Colonic mucosa (tissue), 4 donors: Measurements from ENCODE around the gene ZNF184. TPM values are rescaled to one million over a fixed set of nuclear protein-coding genes. Genes with fewer than 3 reads are reported as not detected.

ENCODE experiments used
- DNase-seq: peaks from one replicate; pipeline ENCODE4 v3.0.0-alpha.2; 2020
- H3K27ac ChIP-seq: fragments of 200-600 bp; one replicate; pipeline ENCODE4 v1.8.0; 2021
- H3K27me3 ChIP-seq: fragments of 200-600 bp; one replicate; pipeline ENCODE4 v1.8.0; 2021
- H3K36me3 ChIP-seq: fragments of 200-600 bp; one replicate; pipeline ENCODE4 v1.8.0; 2021
- H3K4me1 ChIP-seq: fragments of 200-600 bp; one replicate; pipeline ENCODE4 v1.8.0; 2021; ENCODE audit warnings: mild to moderate bottlenecking
- H3K4me3 ChIP-seq: fragments of 200-600 bp; one replicate; pipeline ENCODE4 v1.8.0; 2021
- H3K9ac ChIP-seq, 2 donors: one replicate each; pipeline ENCODE4 v1.7.0; 2013; ENCODE audit warnings: control low read depth in 2 of 2, low read depth in 2 of 2, low read length in 2 of 2
- H3K9me3 ChIP-seq: fragments of 200-600 bp; one replicate; pipeline ENCODE4 v1.8.0; 2021
- CTCF ChIP-seq: fragments of 200-600 bp; IDR thresholded peaks from one replicate; pipeline ENCODE4 v1.8.0; 2022; ENCODE audit warnings: antibody characterized with exemption, mild to moderate bottlenecking
- intact Hi-C: fragments of 100-400 bp; cut with DNase I; formaldehyde crosslinking; loops from one replicate; pipeline ENCODE4 v1.14.1; 2022
- total RNA-seq, 2 donors: library from RNA; stranded (reverse); fragmentation: NEBNext Ultra II Directional in 1 of 2; extraction: Animal tissue kit (Norgen Biotek cat#: 25700) in 1 of 2; gene quantifications; one replicate each; pipeline ENCODE4 v1.2.1, GENCODE V29; 2021
- donor health status: healthy.
- donor health status: DM: no; HTN: no; CAD: no.
- donor health status: DM: no; HTN: no; CAD: no.

ZNF184 gene
- total RNA-seq, 2 donors from 2014 or later: 6.3 to 8.6 TPM

GRCh38 chr6:27451660-27452390 lies 21.1 kb downstream of the ZNF184 start:
- DNase-seq: no peak
- Histone ChIP-seq H3K4me3 (no peak overlapping the region), H3K4me1 (no peaks in the 10 kb centered on the region), H3K9ac (no peak overlapping the region), H3K36me3 (peaks cover 41% of the 10 kb centered on the region), H3K27me3 (no peaks in the 10 kb centered on the region), H3K27ac (no peak overlapping the region), H3K9me3 (peaks cover 33% of the 10 kb centered on the region)
- no peak for TF ChIP-seq CTCF
- intact Hi-C loops: no loop called here

DNA sequence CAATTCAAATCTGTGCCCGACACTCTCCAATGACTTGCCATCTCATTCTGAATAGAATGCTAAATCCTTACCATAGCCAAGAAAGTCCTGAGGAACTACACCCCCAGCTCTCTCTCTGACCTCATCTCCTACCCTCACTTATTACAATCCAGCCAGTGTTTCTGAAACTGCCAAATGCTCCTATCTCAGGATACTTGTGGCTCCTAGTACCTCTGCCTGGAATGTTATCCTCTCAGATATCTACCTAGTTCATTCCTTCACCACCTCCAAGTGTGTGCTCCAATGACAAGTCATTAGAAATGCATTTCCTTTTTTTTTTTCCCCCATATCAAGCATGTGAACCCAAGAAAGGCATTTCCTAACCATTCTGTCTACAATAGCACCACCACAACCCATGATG lies 24.4 kb downstream of the ZNF184 start:
- H3K27me3 ChIP-seq: no peaks in the 10 kb centered on the region
- peaks cover 13% of the 10 kb centered on the region for H3K36me3 ChIP-seq
- TF ChIP-seq CTCF: no peak
- DNase-seq: no peak
- no peak overlapping the region for H3K4me3 ChIP-seq
- H3K9ac ChIP-seq: no peak overlapping the region
- no peak overlapping the region for H3K27ac ChIP-seq
- intact Hi-C loops: no loop called here
- H3K4me1 ChIP-seq: no peaks in the 10 kb centered on the region
- peaks cover 33% of the 10 kb centered on the region for H3K9me3 ChIP-seq

- Histone ChIP-seq H3K9me3 (peaks cover 4% of the 10 kb centered on the region), H3K36me3 (no peaks in the 10 kb centered on the region), H3K4me3 (no peak overlapping the region), H3K27ac (no peak overlapping the region), H3K27me3 (no peaks in the 10 kb centered on the region), H3K4me1 (no peaks in the 10 kb centered on the region), H3K9ac (no peak overlapping the region)
- no peak for DNase-seq
- TF ChIP-seq CTCF: no peak
- intact Hi-C loops: no loop called here
These were observed 30.0 kb downstream of the ZNF184 start for GRCh38 chr6:27442932-27443331.

- Histone ChIP-seq H3K36me3 (no peaks in the 10 kb centered on the region), H3K27me3 (no peaks in the 10 kb centered on the region), H3K4me1 (no peaks in the 10 kb centered on the region), H3K27ac (no peak overlapping the region), H3K9ac (no peak overlapping the region), H3K4me3 (no peak overlapping the region), H3K9me3 (no peaks in the 10 kb centered on the region)
- no peak for TF ChIP-seq CTCF
- intact Hi-C loops: no loop called here
- no peak for DNase-seq
These were observed 31.9 kb downstream of the ZNF184 start for GRCh38 chr6:27441001-27441400.

DNA sequence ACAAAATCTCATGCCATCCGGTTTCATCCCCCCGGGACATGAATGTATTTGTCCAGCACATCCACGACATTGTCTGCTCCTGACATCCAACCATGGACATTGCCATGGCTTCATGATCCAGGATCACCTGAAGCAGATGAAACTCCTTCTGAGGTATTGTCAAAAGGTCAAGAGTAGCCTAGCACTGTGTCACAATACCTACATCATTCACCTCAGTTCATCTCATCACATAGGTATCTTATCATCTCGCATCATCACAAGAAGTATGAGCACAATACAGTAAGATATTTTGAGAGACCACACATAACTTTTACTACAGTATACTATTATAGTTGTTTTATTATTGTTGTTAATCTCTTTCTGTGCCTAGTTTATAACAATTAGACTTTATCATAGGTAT lies 33.5 kb downstream of the ZNF184 start:
- DNase-seq: no peak
- TF ChIP-seq CTCF: no peak
- Histone ChIP-seq H3K4me1 (no peaks in the 10 kb centered on the region), H3K27ac (no peak overlapping the region), H3K27me3 (no peaks in the 10 kb centered on the region), H3K4me3 (no peak overlapping the region), H3K9ac (no peak overlapping the region), H3K36me3 (no peaks in the 10 kb centered on the region), H3K9me3 (no peaks in the 10 kb centered on the region)
- intact Hi-C loops: no loop called here
